ENCODE data around the gene PTPRN2. TPM values are rescaled to one million over a fixed set of nuclear protein-coding genes. Genes with fewer than 3 reads are reported as not detected.

The PTPRN2 gene
- total RNA-seq, 4 donors from 2014 or later = 14.9 to 34.3 (median 21.3) TPM

GRCh38 chr7:157675427-157675927 lies 912.1 kb downstream of the PTPRN2 start:
- H3K9me3 ChIP-seq = no peaks in the 10 kb centered on the region
- H3K27ac ChIP-seq = no peak overlapping the region
- DNase-seq = peak in 2 of 3 donors; percentile 34 to 40
- H3K36me3 ChIP-seq = no peaks in the 10 kb centered on the region
- no peak overlapping the region for H3K4me3 ChIP-seq
- no peaks in the 10 kb centered on the region for H3K27me3 ChIP-seq
- H3K4me1 ChIP-seq = no peaks in the 10 kb centered on the region
- no peak for TF ChIP-seq CTCF (IDR thresholded peaks at IDR 0.05)
- TF ChIP-seq POLR2A (IDR thresholded peaks at IDR 0.05) = no peak

- no peak overlapping the region for H3K4me3 ChIP-seq
- no peak overlapping the region for H3K27ac ChIP-seq
- H3K27me3 ChIP-seq = no peaks in the 10 kb centered on the region
- TF ChIP-seq POLR2A (IDR thresholded peaks at IDR 0.05) (no peak), CTCF (IDR thresholded peaks at IDR 0.05) (no peak)
- peak in 2 of 3 donors; percentile 38 to 41 for DNase-seq
- H3K4me1 ChIP-seq = no peaks in the 10 kb centered on the region
- H3K9me3 ChIP-seq = peaks cover 0 to 2% (median 0%) of the 10 kb centered on the region in 4 donors
- no peaks in the 10 kb centered on the region for H3K36me3 ChIP-seq
These were observed 912.8 kb downstream of the PTPRN2 start for GRCh38 chr7:157674715-157675426.

GRCh38 chr7:157674027-157674714 lies 913.5 kb downstream of the PTPRN2 start:
- Histone ChIP-seq H3K4me1 (no peaks in the 10 kb centered on the region), H3K9me3 (peaks cover 0 to 3% (median 0%) of the 10 kb centered on the region in 4 donors), H3K27ac (no peak overlapping the region), H3K27me3 (no peaks in the 10 kb centered on the region), H3K36me3 (no peaks in the 10 kb centered on the region), H3K4me3 (no peak overlapping the region)
- no peak for TF ChIP-seq CTCF (IDR thresholded peaks at IDR 0.05)
- no peak for TF ChIP-seq POLR2A (IDR thresholded peaks at IDR 0.05)
- peak in 2 of 3 donors; percentile 33 to 35 for DNase-seq

- no peaks in the 10 kb centered on the region for H3K4me1 ChIP-seq
- H3K27ac ChIP-seq = no peak overlapping the region
- TF ChIP-seq CTCF (IDR thresholded peaks at IDR 0.05) = no peak
- TF ChIP-seq POLR2A (IDR thresholded peaks at IDR 0.05) = no peak
- no peaks in the 10 kb centered on the region for H3K36me3 ChIP-seq
- H3K9me3 ChIP-seq = peaks cover 0 to 3% (median 0%) of the 10 kb centered on the region in 4 donors
- DNase-seq = peak in 2 of 3 donors; percentile 10 to 17
- no peak overlapping the region for H3K4me3 ChIP-seq
- no peaks in the 10 kb centered on the region for H3K27me3 ChIP-seq
These were observed 914.0 kb downstream of the PTPRN2 start for GRCh38 chr7:157673573-157673972.

DNA sequence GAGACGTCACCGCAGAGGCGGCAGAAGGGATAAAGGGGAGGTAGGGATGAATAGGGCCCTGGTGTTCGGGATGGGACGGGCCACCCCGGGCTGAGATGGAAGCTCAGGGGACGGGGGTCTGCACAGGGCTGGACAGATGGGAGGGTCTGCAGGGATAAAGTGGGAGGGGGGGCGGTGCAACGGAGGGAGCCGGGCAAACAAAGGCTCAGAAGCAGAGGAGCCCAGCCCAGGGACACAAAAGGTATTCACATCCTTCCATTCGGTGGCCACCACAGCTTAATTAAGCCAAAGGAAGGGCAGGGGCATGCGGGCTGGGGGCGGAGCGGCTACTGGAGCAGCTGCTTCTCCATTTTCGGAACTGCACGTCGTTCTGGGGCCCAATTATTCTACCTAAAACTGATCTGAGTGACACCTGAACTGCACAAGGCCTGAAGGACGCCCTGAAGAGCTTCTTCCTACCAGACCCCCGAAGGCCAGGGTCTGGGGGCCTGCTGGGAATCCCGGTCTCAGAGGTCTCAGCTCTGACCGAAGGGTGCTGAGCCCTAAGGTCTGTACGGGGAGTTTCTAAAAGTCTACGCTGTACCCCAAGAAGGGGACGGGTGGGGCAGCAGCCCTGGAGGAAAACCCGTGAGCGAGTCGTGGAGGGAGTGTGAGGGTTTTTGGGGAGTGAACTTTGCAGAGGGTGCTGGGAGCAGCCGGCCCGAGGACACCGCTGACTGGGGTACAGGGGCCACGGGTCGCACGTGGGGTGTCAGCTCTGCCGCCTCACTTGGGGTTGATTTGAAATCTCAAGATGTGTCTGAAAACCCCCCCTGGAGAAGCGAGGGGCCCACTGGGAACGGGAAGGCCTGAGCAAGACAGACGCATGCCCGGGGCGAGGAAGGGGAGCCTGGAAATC lies 916.0 kb downstream of the PTPRN2 start:
- TF ChIP-seq CTCF (IDR thresholded peaks at IDR 0.05) = no peak
- TF ChIP-seq POLR2A (IDR thresholded peaks at IDR 0.05) = no peak
- Histone ChIP-seq H3K27me3 (no peaks in the 10 kb centered on the region), H3K9me3 (peaks cover 0 to 3% (median 0%) of the 10 kb centered on the region in 4 donors), H3K27ac (no peak overlapping the region), H3K4me3 (no peak overlapping the region), H3K4me1 (no peaks in the 10 kb centered on the region), H3K36me3 (no peaks in the 10 kb centered on the region)
- peak in 1 of 3 donors; percentile 16 for DNase-seq
